ENCODE results near the gene TPT1.
A peak's percentile ranks its signal among the peaks of the same experiment; 100 is the strongest.

The TPT1 gene

DNA sequence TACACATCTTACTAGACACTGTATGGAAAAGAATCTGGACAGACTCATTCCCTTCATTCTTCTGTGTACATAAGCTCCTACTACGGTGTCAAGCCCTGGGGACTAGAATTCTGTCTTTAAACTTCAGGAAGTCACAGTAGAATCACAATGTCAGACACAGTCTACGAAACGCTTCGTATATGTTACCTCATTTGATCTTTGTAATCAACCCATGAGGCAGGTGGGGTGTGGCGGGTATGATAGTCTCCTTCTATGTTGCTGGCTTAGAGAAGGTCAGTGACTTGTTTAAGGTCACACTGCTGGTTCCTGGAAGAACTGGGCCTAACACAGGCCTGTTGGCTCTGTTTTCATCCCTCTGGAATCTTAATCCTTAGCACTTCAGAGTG lies 32.2 kb upstream of the TPT1 start:
- ChIA-PET CTCF (no interaction called here), POLR2A (no interaction called here)
- peak overlapping the region; percentile 42; the same call in 1 of the 2 replicates for H3K27ac ChIP-seq (ENCODE audit: extremely low read depth, low read depth, low read length)
- H3K4me1 ChIP-seq (ENCODE audit: control insufficient read depth, insufficient read depth, low read length): peaks cover 5% of the 10 kb centered on the region; the same call in 1 of the 2 replicates
- TF ChIP-seq ZNF639 (tag by site-specific recombination; IDR thresholded peaks at IDR 0.05) (0 out of 2 replicates have a peak, but pooled peaks have one; percentile 0), ZFP69B (tag by site-specific recombination; IDR thresholded peaks at IDR 0.05) (0 out of 2 replicates have a peak, but pooled peaks have one; percentile 9), ZNF629 (tag by site-specific recombination; IDR thresholded peaks at IDR 0.05) (peak; percentile 68), AEBP2 (tag by site-specific recombination; IDR thresholded peaks at IDR 0.05; ENCODE audit: borderline replicate concordance) (no peak), ZNF776 (tag by site-specific recombination; IDR thresholded peaks at IDR 0.05; ENCODE audit: borderline replicate concordance) (no peak), ZNF600 (tag by site-specific recombination; IDR thresholded peaks at IDR 0.05) (peak; percentile 14; the same call in 1 of the 2 replicates), KLF10 (tag by site-specific recombination; IDR thresholded peaks at IDR 0.05) (0 out of 2 replicates have a peak, but pooled peaks have one; percentile 32)
- H3K9me3 ChIP-seq (ENCODE audit: control insufficient read depth, insufficient read depth, low read depth, low read length): no peaks in the 10 kb centered on the region
- H3K36me3 ChIP-seq (ENCODE audit: control insufficient read depth in 2 of 2, insufficient read depth in 1 of 2, low read length in 2 of 2): peaks cover 0 to 3% of the 10 kb centered on the region in 2 experiments; a peak in 1 of 3 replicates
- no peak overlapping the region for H3K4me3 ChIP-seq (ENCODE audit: low read depth, low read length)

DNA sequence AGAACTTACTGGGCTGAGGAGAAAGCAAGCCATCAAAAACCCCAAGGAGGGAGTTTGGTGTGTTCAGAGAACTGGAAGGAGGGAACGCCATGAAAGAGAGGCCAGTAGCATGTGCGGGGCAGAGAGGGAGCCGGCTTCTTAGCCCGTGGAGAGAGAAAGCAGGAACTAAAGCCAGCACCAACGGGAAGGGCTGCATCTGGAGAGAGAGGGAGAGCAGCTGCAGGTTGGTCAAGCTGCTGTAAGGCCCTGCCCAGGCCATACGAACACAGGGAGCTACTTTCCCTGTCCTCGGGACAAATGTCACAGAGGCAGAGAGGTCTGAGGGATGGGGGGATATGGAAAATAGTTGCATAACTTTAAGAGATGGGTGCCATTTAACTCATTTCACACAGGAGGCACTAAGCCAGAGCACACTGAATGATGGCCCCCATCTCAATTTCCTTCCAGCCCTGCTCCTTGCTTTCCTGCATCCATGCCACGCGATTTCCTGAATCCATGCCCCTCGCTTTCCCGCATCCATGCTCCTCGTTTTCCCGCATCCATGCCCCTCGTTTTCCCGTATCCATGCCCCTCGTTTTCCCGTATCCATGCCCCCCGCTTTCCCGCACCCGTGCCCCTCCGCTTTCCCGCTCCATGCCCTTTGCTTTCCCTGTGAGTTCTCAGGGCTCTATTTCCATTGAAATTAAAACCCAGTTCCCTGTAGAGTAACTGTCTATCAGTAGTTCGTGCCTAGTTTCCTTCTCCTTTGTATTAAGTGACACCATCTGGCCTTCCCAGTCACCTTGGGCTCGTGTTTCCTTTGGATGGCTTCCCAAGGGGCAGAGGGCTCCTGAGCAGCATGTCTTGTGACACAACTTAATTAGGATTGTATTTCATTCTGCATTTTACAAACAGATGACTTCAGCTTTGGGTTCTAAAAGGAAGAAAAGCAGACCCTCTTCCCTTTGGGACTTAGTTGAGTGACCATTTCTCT lies 31.5 kb upstream of the TPT1 start:
- POLR2A ChIA-PET: no interaction called here
- CTCF ChIA-PET: interaction anchor here (0.9 kb wide), 1 partner anchor 27 kb away, joined by 4 read pairs; no protein-coding TSS in a partner anchor
- TF ChIP-seq HOXD13 (CRISPR knock-in tag; IDR thresholded peaks at IDR 0.05; ENCODE audit: borderline replicate concordance): no peak
- peak; percentile 31; the same call in 1 of the 2 replicates for TF ChIP-seq ZNF596 (tag by site-specific recombination; IDR thresholded peaks at IDR 0.05)
- peak; percentile 63; the same call in 1 of the 2 replicates for TF ChIP-seq ZNF394 (tag by site-specific recombination; IDR thresholded peaks at IDR 0.05; ENCODE audit: borderline replicate concordance)
- peak; percentile 92 for TF ChIP-seq IKZF3 (tag by site-specific recombination; IDR thresholded peaks at IDR 0.05)
- TF ChIP-seq ZNF354C (tag by site-specific recombination; IDR thresholded peaks at IDR 0.05; ENCODE audit: borderline replicate concordance, low read depth): no peak
- TF ChIP-seq GLIS1 (tag by site-specific recombination; IDR thresholded peaks at IDR 0.05): no peak
- peak; percentile 16; the same call in 1 of the 2 replicates for TF ChIP-seq ZBTB48 (tag by site-specific recombination; IDR thresholded peaks at IDR 0.05)
- no peak for TF ChIP-seq YY1 (tag by site-specific recombination; IDR thresholded peaks at IDR 0.05)
- peak; percentile 64; the same call in 1 of the 2 replicates for TF ChIP-seq PRDM4 (tag by site-specific recombination; IDR thresholded peaks at IDR 0.05)
- peak; percentile 58; the same call in 1 of the 2 replicates for TF ChIP-seq WT1 (tag by site-specific recombination; IDR thresholded peaks at IDR 0.05)
- TF ChIP-seq, protein P1, sequence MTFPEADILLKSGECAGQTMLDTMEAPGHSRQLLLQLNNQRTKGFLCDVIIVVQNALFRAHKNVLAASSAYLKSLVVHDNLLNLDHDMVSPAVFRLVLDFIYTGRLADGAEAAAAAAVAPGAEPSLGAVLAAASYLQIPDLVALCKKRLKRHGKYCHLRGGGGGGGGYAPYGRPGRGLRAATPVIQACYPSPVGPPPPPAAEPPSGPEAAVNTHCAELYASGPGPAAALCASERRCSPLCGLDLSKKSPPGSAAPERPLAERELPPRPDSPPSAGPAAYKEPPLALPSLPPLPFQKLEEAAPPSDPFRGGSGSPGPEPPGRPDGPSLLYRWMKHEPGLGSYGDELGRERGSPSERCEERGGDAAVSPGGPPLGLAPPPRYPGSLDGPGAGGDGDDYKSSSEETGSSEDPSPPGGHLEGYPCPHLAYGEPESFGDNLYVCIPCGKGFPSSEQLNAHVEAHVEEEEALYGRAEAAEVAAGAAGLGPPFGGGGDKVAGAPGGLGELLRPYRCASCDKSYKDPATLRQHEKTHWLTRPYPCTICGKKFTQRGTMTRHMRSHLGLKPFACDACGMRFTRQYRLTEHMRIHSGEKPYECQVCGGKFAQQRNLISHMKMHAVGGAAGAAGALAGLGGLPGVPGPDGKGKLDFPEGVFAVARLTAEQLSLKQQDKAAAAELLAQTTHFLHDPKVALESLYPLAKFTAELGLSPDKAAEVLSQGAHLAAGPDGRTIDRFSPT (tag by site-specific recombination; IDR thresholded peaks at IDR 0.05): 0 out of 2 replicates have a peak, but pooled peaks have one; percentile 15
- TF ChIP-seq ZNF585B (tag by site-specific recombination; IDR thresholded peaks at IDR 0.05): no peak
- peak; percentile 27; the same call in 1 of the 2 replicates for TF ChIP-seq ZNF184 (tag by site-specific recombination; IDR thresholded peaks at IDR 0.05)
- TF ChIP-seq ZNF610 (tag by site-specific recombination; IDR thresholded peaks at IDR 0.05; ENCODE audit: borderline replicate concordance): peak; percentile 12; the same call in 1 of the 2 replicates
- no peak for TF ChIP-seq ZNF830 (tag by site-specific recombination; IDR thresholded peaks at IDR 0.05; ENCODE audit: low read depth)
- TF ChIP-seq ZNF544 (tag by site-specific recombination; IDR thresholded peaks at IDR 0.05): no peak
- no peak for TF ChIP-seq ZNF138 (tag by site-specific recombination; IDR thresholded peaks at IDR 0.05; ENCODE audit: borderline replicate concordance)
- peak; percentile 68; the same call in 1 of the 2 replicates for TF ChIP-seq ZFP69B (tag by site-specific recombination; IDR thresholded peaks at IDR 0.05)

More for the DNA sequence above, 31.5 kb upstream of the TPT1 start:
- Histone ChIP-seq H3K4me1 (ENCODE audit: control insufficient read depth, insufficient read depth, low read length) (peaks cover 5% of the 10 kb centered on the region; the same call in 1 of the 2 replicates), H3K4me3 (ENCODE audit: low read depth, low read length) (no peak overlapping the region), H3K36me3 (ENCODE audit: control insufficient read depth in 2 of 2, insufficient read depth in 1 of 2, low read length in 2 of 2) (peaks cover 0 to 3% of the 10 kb centered on the region in 2 experiments; a peak in 1 of 3 replicates), H3K27ac (ENCODE audit: extremely low read depth, low read depth, low read length) (peak overlapping the region; percentile 42), H3K9me3 (ENCODE audit: control insufficient read depth, insufficient read depth, low read depth, low read length) (no peaks in the 10 kb centered on the region)
